Measurements from ENCODE around the gene THNSL1. TPM values are rescaled to one million over a fixed set of nuclear protein-coding genes. Genes with fewer than 3 reads are reported as not detected.

THNSL1 gene
- total and polyA plus RNA-seq, 9 donors: 3.2 to 9.7 (median 7.3) TPM

GRCh38 chr10:24991298-24991697 is 25.1 kb upstream of the THNSL1 start:
- intact Hi-C loops (cut with DNase I): loop anchor here in 3 of 4 donors (5.0 to 10.0 kb wide), 2 partner anchors 346 to 349 kb away; no protein-coding TSS in a partner anchor
- no peak overlapping the region for H3K27ac ChIP-seq
- no peaks in the 10 kb centered on the region for H3K27me3 ChIP-seq
- TF ChIP-seq POLR2A (IDR thresholded peaks at IDR 0.05): no peak
- no peak for TF ChIP-seq EP300 (IDR thresholded peaks at IDR 0.05)
- TF ChIP-seq, protein P1, sequence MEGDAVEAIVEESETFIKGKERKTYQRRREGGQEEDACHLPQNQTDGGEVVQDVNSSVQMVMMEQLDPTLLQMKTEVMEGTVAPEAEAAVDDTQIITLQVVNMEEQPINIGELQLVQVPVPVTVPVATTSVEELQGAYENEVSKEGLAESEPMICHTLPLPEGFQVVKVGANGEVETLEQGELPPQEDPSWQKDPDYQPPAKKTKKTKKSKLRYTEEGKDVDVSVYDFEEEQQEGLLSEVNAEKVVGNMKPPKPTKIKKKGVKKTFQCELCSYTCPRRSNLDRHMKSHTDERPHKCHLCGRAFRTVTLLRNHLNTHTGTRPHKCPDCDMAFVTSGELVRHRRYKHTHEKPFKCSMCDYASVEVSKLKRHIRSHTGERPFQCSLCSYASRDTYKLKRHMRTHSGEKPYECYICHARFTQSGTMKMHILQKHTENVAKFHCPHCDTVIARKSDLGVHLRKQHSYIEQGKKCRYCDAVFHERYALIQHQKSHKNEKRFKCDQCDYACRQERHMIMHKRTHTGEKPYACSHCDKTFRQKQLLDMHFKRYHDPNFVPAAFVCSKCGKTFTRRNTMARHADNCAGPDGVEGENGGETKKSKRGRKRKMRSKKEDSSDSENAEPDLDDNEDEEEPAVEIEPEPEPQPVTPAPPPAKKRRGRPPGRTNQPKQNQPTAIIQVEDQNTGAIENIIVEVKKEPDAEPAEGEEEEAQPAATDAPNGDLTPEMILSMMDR (IDR thresholded peaks at IDR 0.05): no peak
- no peak overlapping the region for H3K4me3 ChIP-seq
- H3K36me3 ChIP-seq: no peaks in the 10 kb centered on the region
- no peaks in the 10 kb centered on the region for H3K9me3 ChIP-seq
- WGBS, 3 donors: 86 to 90% (median 90%) methylated on average over 13 of the region's 13 CpGs
- H3K4me1 ChIP-seq (ENCODE audit: insufficient read depth): no peaks in the 10 kb centered on the region
- no peak for DNase-seq

- 84 to 92% (median 86%) methylated on average over 3 of the region's 3 CpGs for WGBS, 3 donors
- Histone ChIP-seq H3K36me3 (no peaks in the 10 kb centered on the region), H3K9me3 (no peaks in the 10 kb centered on the region), H3K27ac (no peak overlapping the region), H3K4me3 (no peak overlapping the region), H3K27me3 (no peaks in the 10 kb centered on the region), H3K4me1 (ENCODE audit: insufficient read depth) (no peaks in the 10 kb centered on the region)
- DNase-seq: no peak
- TF ChIP-seq EP300 (IDR thresholded peaks at IDR 0.05) (no peak), POLR2A (IDR thresholded peaks at IDR 0.05) (no peak)
- TF ChIP-seq, protein P1 (IDR thresholded peaks at IDR 0.05): no peak
- intact Hi-C loops (cut with DNase I): loop anchor here in 3 of 4 donors (5.0 to 10.0 kb wide), 2 partner anchors 348 to 350 kb away; no protein-coding TSS in a partner anchor
Observed at GRCh38 chr10:24992512-24993133, 23.8 kb upstream of the THNSL1 start.

GRCh38 chr10:24993237-24993958 is 23.0 kb upstream of the THNSL1 start:
- Histone ChIP-seq H3K4me3 (no peak overlapping the region), H3K27ac (no peak overlapping the region), H3K27me3 (no peaks in the 10 kb centered on the region), H3K9me3 (no peaks in the 10 kb centered on the region), H3K36me3 (no peaks in the 10 kb centered on the region), H3K4me1 (ENCODE audit: insufficient read depth) (no peaks in the 10 kb centered on the region)
- no peak for DNase-seq
- TF ChIP-seq, protein P1 (IDR thresholded peaks at IDR 0.05): no peak
- TF ChIP-seq POLR2A (IDR thresholded peaks at IDR 0.05) (no peak), EP300 (IDR thresholded peaks at IDR 0.05) (no peak)
- intact Hi-C loops (cut with DNase I): loop anchor here in 3 of 4 donors (5.0 to 10.0 kb wide), 2 partner anchors 349 to 351 kb away; no protein-coding TSS in a partner anchor
- WGBS, 3 donors: 96 to 99% (median 98%) methylated on average over 1 of the region's 1 CpG

GRCh38 chr10:24995072-24995471 is 21.3 kb upstream of the THNSL1 start:
- no peaks in the 10 kb centered on the region for H3K9me3 ChIP-seq
- no peak for DNase-seq
- TF ChIP-seq, protein P1 (IDR thresholded peaks at IDR 0.05): no peak
- TF ChIP-seq POLR2A (IDR thresholded peaks at IDR 0.05) (no peak), EP300 (IDR thresholded peaks at IDR 0.05) (no peak)
- no peak overlapping the region for H3K27ac ChIP-seq
- no peaks in the 10 kb centered on the region for H3K27me3 ChIP-seq
- H3K36me3 ChIP-seq: no peaks in the 10 kb centered on the region
- intact Hi-C loops (cut with DNase I): loop anchor here in 2 of 4 donors (10.0 kb wide), 1 partner anchor 350 kb away; no protein-coding TSS in a partner anchor
- H3K4me3 ChIP-seq: no peak overlapping the region
- no peaks in the 10 kb centered on the region for H3K4me1 ChIP-seq (ENCODE audit: insufficient read depth)
